ENCODE measurements around the gene BCL2A1. TPM values are rescaled to one million over a fixed set of nuclear protein-coding genes. Genes with fewer than 3 reads are reported as not detected.

Gene BCL2A1
- total and polyA plus RNA-seq, 2 donors (not counting 1 experiment from before 2014, with no cell fraction given) = 33.8 to 49.2 TPM

DNA sequence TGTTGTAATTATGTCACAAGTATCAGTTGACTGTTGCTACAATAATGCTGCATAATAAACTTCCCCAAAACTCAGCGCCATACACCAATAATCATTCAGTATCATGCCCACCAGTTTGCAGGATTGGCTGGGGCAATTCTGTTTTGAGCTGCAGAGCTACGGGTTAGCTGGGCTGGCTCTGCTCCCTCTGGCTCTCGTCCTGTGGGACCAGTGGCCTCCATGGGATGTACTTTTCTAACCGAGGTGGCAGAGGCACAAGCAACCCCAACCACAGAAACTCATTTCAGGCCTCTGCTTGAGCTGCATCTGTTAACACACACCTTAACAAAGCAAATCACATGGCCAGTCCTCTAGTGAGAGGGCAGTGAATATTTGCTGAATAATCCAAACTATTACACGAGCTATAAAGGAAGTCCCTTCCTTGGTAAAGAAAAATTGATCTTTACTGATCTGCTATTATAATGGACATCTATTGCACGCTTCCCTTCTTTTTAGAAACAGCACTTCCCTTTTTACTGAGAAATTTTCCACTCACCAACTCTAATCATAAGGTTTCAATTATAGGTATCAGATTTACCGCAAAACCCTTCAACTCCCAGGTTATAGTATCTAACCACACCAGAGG, 10.9 kb upstream of the BCL2A1 start:
- ATAC-seq (ENCODE audit: low read depth) (no peak), DNase-seq (peak; percentile 47)
- H3K79me2 ChIP-seq (ENCODE audit: control insufficient read depth, insufficient read depth, low read length) = peaks cover 12% of the 10 kb centered on the region
- no peaks in the 10 kb centered on the region for H3K36me3 ChIP-seq (replicated peaks in 1 of 2; ENCODE audit: control extremely low read depth in 1 of 2, control insufficient read depth in 1 of 2, extremely low read depth in 1 of 2, insufficient read depth in 2 of 2, low read length in 1 of 2)
- peak overlapping the region; percentile 32 for H3K4me2 ChIP-seq (replicated peaks; ENCODE audit: low read depth, low read length, poor library complexity, severe bottlenecking)
- TF ChIP-seq, protein P1, sequence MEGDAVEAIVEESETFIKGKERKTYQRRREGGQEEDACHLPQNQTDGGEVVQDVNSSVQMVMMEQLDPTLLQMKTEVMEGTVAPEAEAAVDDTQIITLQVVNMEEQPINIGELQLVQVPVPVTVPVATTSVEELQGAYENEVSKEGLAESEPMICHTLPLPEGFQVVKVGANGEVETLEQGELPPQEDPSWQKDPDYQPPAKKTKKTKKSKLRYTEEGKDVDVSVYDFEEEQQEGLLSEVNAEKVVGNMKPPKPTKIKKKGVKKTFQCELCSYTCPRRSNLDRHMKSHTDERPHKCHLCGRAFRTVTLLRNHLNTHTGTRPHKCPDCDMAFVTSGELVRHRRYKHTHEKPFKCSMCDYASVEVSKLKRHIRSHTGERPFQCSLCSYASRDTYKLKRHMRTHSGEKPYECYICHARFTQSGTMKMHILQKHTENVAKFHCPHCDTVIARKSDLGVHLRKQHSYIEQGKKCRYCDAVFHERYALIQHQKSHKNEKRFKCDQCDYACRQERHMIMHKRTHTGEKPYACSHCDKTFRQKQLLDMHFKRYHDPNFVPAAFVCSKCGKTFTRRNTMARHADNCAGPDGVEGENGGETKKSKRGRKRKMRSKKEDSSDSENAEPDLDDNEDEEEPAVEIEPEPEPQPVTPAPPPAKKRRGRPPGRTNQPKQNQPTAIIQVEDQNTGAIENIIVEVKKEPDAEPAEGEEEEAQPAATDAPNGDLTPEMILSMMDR (IDR thresholded peaks at IDR 0.05) = no peak
- TF ChIP-seq EZH2 (IDR thresholded peaks at IDR 0.05; ENCODE audit: borderline replicate concordance, insufficient read depth, low read depth, low read length, poor library complexity, severe bottlenecking) = no peak
- peaks cover 37 to 41% of the 10 kb centered on the region in 2 donors for H3K4me1 ChIP-seq (ENCODE audit: control insufficient read depth in 2 of 2, insufficient read depth in 2 of 2, low read length in 2 of 2)
- Mint-ChIP-seq H3K9me3 (ENCODE audit: insufficient read depth) (no peaks in the 10 kb centered on the region), H3K27me3 (peaks cover 3% of the 10 kb centered on the region), H3K4me3 (peak overlapping the region; percentile 2), H3K27ac (peak overlapping the region; percentile 5), H3K4me1 (peaks cover 45% of the 10 kb centered on the region)
- ChIA-PET CTCF (interaction anchor here (0.6 to 2.1 kb wide), 4 partner anchors 11 to 601 kb away, joined by 3 to 15 read pairs (median 6); no protein-coding TSS in a partner anchor), POLR2A (interaction anchor here (0.8 to 0.9 kb wide), 4 partner anchors 12 to 86 kb away, joined by 3 to 8 read pairs (median 3); no protein-coding TSS in a partner anchor)
- H3K9me3 ChIP-seq (ENCODE audit: control extremely low read depth in 1 of 3, control insufficient read depth in 2 of 3, insufficient read depth in 1 of 3, low read length in 2 of 3) = no peaks in the 10 kb centered on the region
- WGBS (ENCODE audit: insufficient coverage) = 35% methylated on average over 5 of the region's 7 CpGs
- no peak overlapping the region for H3K9ac ChIP-seq (ENCODE audit: low read length)
- intact Hi-C loops (cut with micrococcal nuclease) = loop anchor here (1.0 kb wide), 1 partner anchor 20 kb away; no protein-coding TSS in a partner anchor
- H2AFZ ChIP-seq (ENCODE audit: insufficient read depth, low read depth, low read length, poor library complexity, severe bottlenecking) = no peak overlapping the region
- peaks cover 14% of the 10 kb centered on the region for H4K20me1 ChIP-seq (ENCODE audit: control insufficient read depth, insufficient read depth, low read length, poor library complexity, severe bottlenecking)
- H3K27me3 ChIP-seq (replicated peaks in 1 of 4; ENCODE audit: control extremely low read depth in 1 of 4, control insufficient read depth in 3 of 4, insufficient read depth in 4 of 4, low read length in 3 of 4) = peaks cover 0 to 14% (median 4%) of the 10 kb centered on the region in 4 experiments
- no peak overlapping the region for H3K4me3 ChIP-seq (ENCODE audit: control extremely low read depth in 1 of 5, extremely low read depth in 1 of 5, insufficient read depth in 1 of 5, low read depth in 2 of 5, low read length in 4 of 5)
- no peak overlapping the region for H3K27ac ChIP-seq (ENCODE audit: low read length in 2 of 2)

All from B cell (primary cell).